HEK293 (cell line): ENCODE data around the gene LBHD2.
"Not testable (repeated sequence)": the region's sequence is repeated elsewhere in the genome, so short reads cannot be mapped to it uniquely, and the experiment has no call there.

Experiments
- CTCF ChIA-PET: fragments of 350-600 bp; formaldehyde crosslinking; extraction: SDS; loops from one replicate; lab custom pipeline; 2021; ENCODE audit warnings: antibody characterized with exemption; lab: Yijun Ruan, JAX
- POLR2A ChIA-PET: fragments of 300-600 bp; formaldehyde crosslinking; extraction: SDS; loops from one replicate; lab custom pipeline; 2020; ENCODE audit warnings: antibody characterized with exemption, inconsistent platforms; lab: Yijun Ruan, JAX
- H3K27ac ChIP-seq: fragments of 200-500 bp; sonication (Bioruptor generic); 2 replicates; pipeline ENCODE4 v1.5.1; 2014; ENCODE audit warnings: low read depth, low read length, control low read depth, inconsistent platforms; ENCODE audit errors: extremely low read depth
- H3K36me3 ChIP-seq, 2 experiments: fragments of 200-500 bp in 1 of 2; sonication (Bioruptor generic) in 1 of 2; 1 replicate in 1 of 2; 2 replicates in 1 of 2; pipeline ENCODE4 v1.5.1; 2014 to 2017; ENCODE audit warnings: inconsistent platforms in 2 of 2, low read length in 2 of 2; ENCODE audit not compliant: control insufficient read depth in 2 of 2, insufficient read depth in 1 of 2
- H3K4me1 ChIP-seq: fragments of 200-500 bp; sonication (Bioruptor generic); 2 replicates; pipeline ENCODE4 v1.5.1; 2014; ENCODE audit warnings: mild to moderate bottlenecking, low read length, inconsistent platforms; ENCODE audit not compliant: control insufficient read depth, insufficient read depth
- H3K4me3 ChIP-seq: 2 replicates; pipeline ENCODE4 v1.5.1; 2011; ENCODE audit warnings: low read depth, mild to moderate bottlenecking, control low read depth, low read length, moderate library complexity
- H3K9me3 ChIP-seq: fragments of 200-500 bp; sonication (Bioruptor generic); 2 replicates; pipeline ENCODE4 v1.5.1; 2014; ENCODE audit warnings: low read depth, low read length, inconsistent platforms; ENCODE audit not compliant: control insufficient read depth, insufficient read depth
- SP2 ChIP-seq: fragments of 450-650 bp; formaldehyde crosslinking; IDR thresholded peaks from 2 replicates; pipeline ENCODE4 v1.5.1; 2016; ENCODE audit warnings: missing biosample characterization, missing genetic modification characterization
- YY1 ChIP-seq: fragments of 450-650 bp; formaldehyde crosslinking; IDR thresholded peaks from 2 replicates; pipeline ENCODE4 v1.5.1; 2018; ENCODE audit warnings: missing biosample characterization, missing genetic modification characterization
- ZNF121 ChIP-seq: fragments of 450-650 bp; formaldehyde crosslinking; IDR thresholded peaks from 2 replicates; pipeline ENCODE4 v1.5.1; 2016; ENCODE audit warnings: missing biosample characterization, missing genetic modification characterization
- ZNF37A ChIP-seq: fragments of 450-650 bp; IDR thresholded peaks from 2 replicates; pipeline ENCODE4 v1.5.1; 2018; ENCODE audit warnings: missing biosample characterization, missing genetic modification characterization
- ZNF416 ChIP-seq: fragments of 450-650 bp; formaldehyde crosslinking; IDR thresholded peaks from 2 replicates; pipeline ENCODE4 v1.5.1; 2016; ENCODE audit warnings: missing biosample characterization, missing genetic modification characterization
- TF ChIP-seq, protein P1 (sequence below): fragments of 450-650 bp; formaldehyde crosslinking; IDR thresholded peaks from 2 replicates; pipeline ENCODE4 v1.5.1; 2016; ENCODE audit warnings: missing biosample characterization, missing genetic modification characterization
- TF ChIP-seq, protein P2 (sequence below): fragments of 450-650 bp; formaldehyde crosslinking; optimal IDR thresholded peaks from 2 replicates; pipeline ENCODE3; 2016; ENCODE audit warnings: missing biosample characterization, mild to moderate bottlenecking, missing genetic modification characterization
- TF ChIP-seq, protein P3 (sequence below): fragments of 450-650 bp; formaldehyde crosslinking; IDR thresholded peaks from 2 replicates; pipeline ENCODE4 v1.5.1; 2016; ENCODE audit warnings: missing biosample characterization, missing genetic modification characterization
- TF ChIP-seq, protein P4 (sequence below): fragments of 450-650 bp; formaldehyde crosslinking; IDR thresholded peaks from 2 replicates; pipeline ENCODE4 v1.5.1; 2016; ENCODE audit warnings: missing biosample characterization, missing genetic modification characterization

The LBHD2 gene

DNA sequence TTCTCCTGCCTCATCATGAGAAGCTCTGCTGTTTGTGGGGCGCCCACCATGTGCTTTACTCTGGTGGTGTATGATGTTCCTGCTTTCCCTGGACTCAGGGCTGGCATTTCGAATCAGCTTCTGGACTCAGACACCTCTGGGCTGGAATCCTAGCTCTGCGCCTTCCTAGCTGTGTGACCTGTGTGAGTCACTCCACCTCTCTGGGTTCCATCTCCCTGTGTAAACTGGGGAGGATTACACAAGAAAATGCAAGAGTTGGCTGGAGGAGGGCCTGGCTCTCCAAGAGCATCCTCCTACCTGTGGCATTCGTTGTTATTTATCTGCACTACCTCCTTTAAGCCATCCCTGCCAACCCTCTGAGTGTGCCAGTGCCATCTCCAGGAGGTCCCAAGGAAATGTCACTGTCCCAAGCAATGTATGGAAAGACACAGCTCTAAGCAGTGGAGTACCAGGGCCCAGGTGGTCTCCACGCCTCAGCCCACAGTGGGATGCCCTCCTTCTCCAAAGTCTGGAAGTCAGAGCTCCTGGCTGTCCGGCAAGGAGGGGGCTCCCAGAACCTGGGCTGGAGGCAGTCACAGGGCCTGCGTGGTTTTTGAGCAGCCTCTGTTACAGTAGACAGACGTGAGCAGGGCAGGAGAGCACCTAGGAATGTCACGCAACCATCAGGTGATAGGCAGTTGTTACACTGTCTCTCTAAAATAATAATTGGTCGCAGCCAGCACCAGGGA, 32.0 kb downstream of the LBHD2 start:
- Histone ChIP-seq H3K4me1 (no peaks in the 10 kb centered on the region), H3K36me3 (no peaks in the 10 kb centered on the region), H3K4me3 (no peak overlapping the region), H3K9me3 (no peaks in the 10 kb centered on the region), H3K27ac (no peak overlapping the region)
- POLR2A ChIA-PET = no interaction called here
- CTCF ChIA-PET = interaction anchor here (0.5 to 3.3 kb wide), 3 partner anchors 9 to 180 kb away, joined by 3 to 17 read pairs (median 4); no protein-coding TSS in a partner anchor
- TF ChIP-seq ZNF416 (tag by site-specific recombination) = no peak
- TF ChIP-seq YY1 = no peak
- TF ChIP-seq ZNF37A (tag by site-specific recombination) = no peak
- TF ChIP-seq, protein P1, sequence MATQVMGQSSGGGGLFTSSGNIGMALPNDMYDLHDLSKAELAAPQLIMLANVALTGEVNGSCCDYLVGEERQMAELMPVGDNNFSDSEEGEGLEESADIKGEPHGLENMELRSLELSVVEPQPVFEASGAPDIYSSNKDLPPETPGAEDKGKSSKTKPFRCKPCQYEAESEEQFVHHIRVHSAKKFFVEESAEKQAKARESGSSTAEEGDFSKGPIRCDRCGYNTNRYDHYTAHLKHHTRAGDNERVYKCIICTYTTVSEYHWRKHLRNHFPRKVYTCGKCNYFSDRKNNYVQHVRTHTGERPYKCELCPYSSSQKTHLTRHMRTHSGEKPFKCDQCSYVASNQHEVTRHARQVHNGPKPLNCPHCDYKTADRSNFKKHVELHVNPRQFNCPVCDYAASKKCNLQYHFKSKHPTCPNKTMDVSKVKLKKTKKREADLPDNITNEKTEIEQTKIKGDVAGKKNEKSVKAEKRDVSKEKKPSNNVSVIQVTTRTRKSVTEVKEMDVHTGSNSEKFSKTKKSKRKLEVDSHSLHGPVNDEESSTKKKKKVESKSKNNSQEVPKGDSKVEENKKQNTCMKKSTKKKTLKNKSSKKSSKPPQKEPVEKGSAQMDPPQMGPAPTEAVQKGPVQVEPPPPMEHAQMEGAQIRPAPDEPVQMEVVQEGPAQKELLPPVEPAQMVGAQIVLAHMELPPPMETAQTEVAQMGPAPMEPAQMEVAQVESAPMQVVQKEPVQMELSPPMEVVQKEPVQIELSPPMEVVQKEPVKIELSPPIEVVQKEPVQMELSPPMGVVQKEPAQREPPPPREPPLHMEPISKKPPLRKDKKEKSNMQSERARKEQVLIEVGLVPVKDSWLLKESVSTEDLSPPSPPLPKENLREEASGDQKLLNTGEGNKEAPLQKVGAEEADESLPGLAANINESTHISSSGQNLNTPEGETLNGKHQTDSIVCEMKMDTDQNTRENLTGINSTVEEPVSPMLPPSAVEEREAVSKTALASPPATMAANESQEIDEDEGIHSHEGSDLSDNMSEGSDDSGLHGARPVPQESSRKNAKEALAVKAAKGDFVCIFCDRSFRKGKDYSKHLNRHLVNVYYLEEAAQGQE (tag by site-specific recombination) = no peak
- TF ChIP-seq, protein P2, sequence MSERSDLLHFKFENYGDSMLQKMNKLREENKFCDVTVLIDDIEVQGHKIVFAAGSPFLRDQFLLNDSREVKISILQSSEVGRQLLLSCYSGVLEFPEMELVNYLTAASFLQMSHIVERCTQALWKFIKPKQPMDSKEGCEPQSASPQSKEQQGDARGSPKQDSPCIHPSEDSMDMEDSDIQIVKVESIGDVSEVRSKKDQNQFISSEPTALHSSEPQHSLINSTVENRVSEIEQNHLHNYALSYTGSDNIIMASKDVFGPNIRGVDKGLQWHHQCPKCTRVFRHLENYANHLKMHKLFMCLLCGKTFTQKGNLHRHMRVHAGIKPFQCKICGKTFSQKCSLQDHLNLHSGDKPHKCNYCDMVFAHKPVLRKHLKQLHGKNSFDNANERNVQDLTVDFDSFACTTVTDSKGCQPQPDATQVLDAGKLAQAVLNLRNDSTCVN (tag by site-specific recombination) = no peak
- no peak for TF ChIP-seq SP2
- TF ChIP-seq, protein P3, sequence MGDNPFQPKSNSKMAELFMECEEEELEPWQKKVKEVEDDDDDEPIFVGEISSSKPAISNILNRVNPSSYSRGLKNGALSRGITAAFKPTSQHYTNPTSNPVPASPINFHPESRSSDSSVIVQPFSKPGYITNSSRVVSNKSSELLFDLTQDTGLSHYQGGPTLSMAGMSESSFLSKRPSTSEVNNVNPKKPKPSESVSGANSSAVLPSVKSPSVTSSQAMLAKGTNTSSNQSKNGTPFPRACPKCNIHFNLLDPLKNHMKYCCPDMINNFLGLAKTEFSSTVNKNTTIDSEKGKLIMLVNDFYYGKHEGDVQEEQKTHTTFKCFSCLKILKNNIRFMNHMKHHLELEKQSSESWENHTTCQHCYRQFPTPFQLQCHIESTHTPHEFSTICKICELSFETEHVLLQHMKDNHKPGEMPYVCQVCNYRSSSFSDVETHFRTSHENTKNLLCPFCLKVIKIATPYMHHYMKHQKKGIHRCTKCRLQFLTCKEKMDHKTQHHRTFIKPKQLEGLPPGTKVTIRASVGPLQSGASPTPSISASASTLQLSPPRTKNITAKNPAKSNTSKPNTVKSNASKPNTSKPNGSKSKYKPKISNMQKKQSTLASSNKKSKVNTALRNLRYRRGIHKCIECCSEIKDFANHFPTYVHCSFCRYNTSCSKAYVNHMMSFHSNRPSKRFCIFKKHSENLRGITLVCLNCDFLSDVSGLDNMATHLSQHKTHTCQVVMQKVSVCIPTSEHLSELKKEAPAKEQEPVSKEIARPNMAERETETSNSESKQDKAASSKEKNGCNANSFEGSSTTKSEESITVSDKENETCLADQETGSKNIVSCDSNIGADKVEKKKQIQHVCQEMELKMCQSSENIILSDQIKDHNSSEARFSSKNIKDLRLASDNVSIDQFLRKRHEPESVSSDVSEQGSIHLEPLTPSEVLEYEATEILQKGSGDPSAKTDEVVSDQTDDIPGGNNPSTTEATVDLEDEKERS = no peak

DNA sequence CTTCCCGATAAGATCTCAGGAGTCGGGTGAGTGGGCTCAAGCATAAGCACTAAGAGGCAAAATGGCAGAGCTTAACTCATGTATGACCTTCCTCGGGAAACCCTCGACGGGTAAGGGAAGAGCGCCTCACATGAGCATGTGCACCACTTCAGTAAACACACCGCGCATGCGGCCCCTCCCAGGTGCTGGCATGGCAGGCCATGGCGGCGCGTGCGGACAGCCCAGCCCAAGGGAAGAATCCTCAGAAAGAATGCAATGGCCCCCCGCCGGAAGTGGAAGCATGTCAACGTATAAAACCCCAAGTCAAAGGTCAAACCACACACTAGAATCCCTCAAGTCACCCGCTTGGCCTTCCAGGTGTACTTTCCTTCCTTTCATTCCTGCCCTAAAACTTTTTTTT, 32.6 kb downstream of the LBHD2 start:
- TF ChIP-seq, protein P4, sequence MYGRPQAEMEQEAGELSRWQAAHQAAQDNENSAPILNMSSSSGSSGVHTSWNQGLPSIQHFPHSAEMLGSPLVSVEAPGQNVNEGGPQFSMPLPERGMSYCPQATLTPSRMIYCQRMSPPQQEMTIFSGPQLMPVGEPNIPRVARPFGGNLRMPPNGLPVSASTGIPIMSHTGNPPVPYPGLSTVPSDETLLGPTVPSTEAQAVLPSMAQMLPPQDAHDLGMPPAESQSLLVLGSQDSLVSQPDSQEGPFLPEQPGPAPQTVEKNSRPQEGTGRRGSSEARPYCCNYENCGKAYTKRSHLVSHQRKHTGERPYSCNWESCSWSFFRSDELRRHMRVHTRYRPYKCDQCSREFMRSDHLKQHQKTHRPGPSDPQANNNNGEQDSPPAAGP (tag by site-specific recombination) = no peak
- H3K27ac ChIP-seq = no peak overlapping the region
- POLR2A ChIA-PET = no interaction called here

DNA sequence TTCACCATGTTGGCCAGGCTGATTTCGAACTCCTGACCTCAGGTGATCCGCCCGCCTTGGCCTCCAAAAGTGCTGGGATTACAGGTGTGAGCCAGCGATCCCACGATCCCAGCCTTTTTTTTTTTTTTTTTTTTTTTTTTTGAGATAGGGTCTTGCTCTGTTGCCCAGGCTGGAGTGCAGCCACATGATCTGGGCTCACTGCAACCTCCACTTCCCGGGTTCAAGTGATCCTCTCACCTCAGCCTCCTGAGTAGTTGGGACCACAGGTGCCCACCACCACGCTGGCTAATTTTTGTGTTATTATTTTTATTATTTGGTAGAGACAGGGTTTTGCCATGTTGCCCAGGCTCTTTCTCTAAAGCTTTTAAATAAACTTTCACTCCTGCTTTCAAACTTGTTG, 33.5 kb downstream of the LBHD2 start:
- CTCF ChIA-PET = interaction anchor here (3.3 kb wide), 1 partner anchor 12 kb away, joined by 17 read pairs; no protein-coding TSS in a partner anchor
- H3K27ac ChIP-seq, H3K36me3 ChIP-seq, POLR2A ChIA-PET, H3K4me1 ChIP-seq, H3K9me3 ChIP-seq, H3K4me3 ChIP-seq: not testable (repeated sequence)
- peak; percentile 71 for TF ChIP-seq ZNF121 (tag by site-specific recombination)

More for the DNA sequence above, 32.6 kb downstream of the LBHD2 start:
- H3K4me1 ChIP-seq = no peaks in the 10 kb centered on the region
- no peak overlapping the region for H3K4me3 ChIP-seq
- no peaks in the 10 kb centered on the region for H3K36me3 ChIP-seq
- H3K9me3 ChIP-seq = no peaks in the 10 kb centered on the region
- CTCF ChIA-PET = interaction anchor here (0.5 to 3.3 kb wide), 2 partner anchors 12 to 179 kb away, joined by 3 to 17 read pairs; no protein-coding TSS in a partner anchor
